Astrocyte (in vitro differentiated cells and primary cell): Measurements from ENCODE around the gene TMEM132E. TPM values are rescaled to one million over a fixed set of nuclear protein-coding genes. Genes with fewer than 3 reads are reported as not detected.

Experiments
- DNase-seq: peaks from one replicate; pipeline ENCODE4 v3.0.0-alpha.2; 2010; ENCODE audit warnings: low read depth
- FAIRE-seq: peaks from 2 replicates; lab custom pipeline; 2011; peaks lifted over from hg19 to GRCh38; lab: Jason Lieb, UNC
- H2AFZ ChIP-seq: 2 replicates; pipeline ENCODE4 v1.6.0; 2012; ENCODE audit warnings: low read depth, low read length, inconsistent platforms
- H3K27ac ChIP-seq: 2 replicates; pipeline ENCODE4 v1.5.1; 2011; ENCODE audit warnings: low read depth, low read length, inconsistent platforms
- H3K27me3 ChIP-seq: 2 replicates; pipeline ENCODE4 v1.6.0; 2011; ENCODE audit warnings: low read length, inconsistent platforms; ENCODE audit not compliant: insufficient read depth
- H3K36me3 ChIP-seq: 2 replicates; pipeline ENCODE4 v1.5.1; 2011; ENCODE audit warnings: low read length, inconsistent platforms; ENCODE audit not compliant: insufficient read depth
- H3K4me1 ChIP-seq: 2 replicates; pipeline ENCODE4 v1.5.1; 2011; ENCODE audit warnings: low read length, inconsistent platforms; ENCODE audit not compliant: insufficient read depth
- H3K4me2 ChIP-seq: 2 replicates; pipeline ENCODE4 v1.6.0; 2012; ENCODE audit warnings: low read length, inconsistent platforms
- H3K4me3 ChIP-seq: 2 replicates; pipeline ENCODE4 v1.5.1; 2011; ENCODE audit warnings: low read depth, mild to moderate bottlenecking, low read length, inconsistent platforms; ENCODE audit not compliant: insufficient read depth
- H3K79me2 ChIP-seq: 2 replicates; pipeline ENCODE4 v1.6.0; 2012; ENCODE audit warnings: mild to moderate bottlenecking, low read length, inconsistent platforms; ENCODE audit not compliant: insufficient read depth
- H3K9ac ChIP-seq: 2 replicates; pipeline ENCODE4 v1.6.0; 2012; ENCODE audit warnings: mild to moderate bottlenecking, low read length, inconsistent platforms
- H3K9me3 ChIP-seq: 2 replicates; pipeline ENCODE4 v1.5.1; 2012; ENCODE audit warnings: low read depth, mild to moderate bottlenecking, low read length, inconsistent platforms; ENCODE audit not compliant: insufficient read depth
- H4K20me1 ChIP-seq: 2 replicates; pipeline ENCODE4 v1.6.0; 2012; ENCODE audit warnings: low read length, inconsistent platforms; ENCODE audit not compliant: insufficient read depth
- H3K27ac Mint-ChIP-seq: one replicate; pipeline ENCODE4 v1.8.0; 2021; ENCODE audit warnings: mild to moderate bottlenecking, mixed read lengths; ENCODE audit not compliant: unreplicated experiment
- H3K27me3 Mint-ChIP-seq: one replicate; pipeline ENCODE4 v1.8.0; 2021; ENCODE audit warnings: low read depth, mixed read lengths; ENCODE audit not compliant: unreplicated experiment
- H3K36me3 Mint-ChIP-seq: one replicate; pipeline ENCODE4 v1.8.0; 2021; ENCODE audit warnings: low read depth, mixed read lengths; ENCODE audit not compliant: unreplicated experiment
- H3K4me1 Mint-ChIP-seq: one replicate; pipeline ENCODE4 v1.8.0; 2021; ENCODE audit warnings: low read depth, mixed read lengths; ENCODE audit not compliant: unreplicated experiment
- H3K4me3 Mint-ChIP-seq: one replicate; pipeline ENCODE4 v1.8.0; 2021; ENCODE audit warnings: mild to moderate bottlenecking, moderate library complexity, mixed read lengths; ENCODE audit not compliant: unreplicated experiment
- H3K9me3 Mint-ChIP-seq: one replicate; pipeline ENCODE4 v1.8.0; 2021; ENCODE audit warnings: mild to moderate bottlenecking, mixed read lengths; ENCODE audit not compliant: unreplicated experiment
- CTCF ChIP-seq: IDR thresholded peaks from 2 replicates; pipeline ENCODE4 v1.5.1; 2011; ENCODE audit warnings: low read depth, mild to moderate bottlenecking, inconsistent platforms, low read length, moderate library complexity; ENCODE audit not compliant: insufficient read depth
- EZH2 ChIP-seq: IDR thresholded peaks from 2 replicates; pipeline ENCODE4 v1.6.1; 2012; ENCODE audit warnings: mild to moderate bottlenecking, low read length, inconsistent platforms; ENCODE audit not compliant: insufficient read depth
- total RNA-seq: library from RNA; stranded (reverse); gene quantifications from 2 replicates; pipeline ENCODE4 v1.2.1, GENCODE V29; 2021

The TMEM132E gene
- total RNA-seq, 1 donor from 2014 or later = 0.18 TPM

GRCh38 chr17:34582901-34583245 lies 3.5 kb downstream of the TMEM132E start:
- no peak for DNase-seq
- no peaks in the 10 kb centered on the region for H4K20me1 ChIP-seq
- no peaks in the 10 kb centered on the region for H3K36me3 ChIP-seq
- peaks cover 3% of the 10 kb centered on the region for H3K9me3 ChIP-seq
- H3K4me2 ChIP-seq = no peak overlapping the region
- peaks cover 8% of the 10 kb centered on the region for H3K4me1 ChIP-seq
- peaks cover 6% of the 10 kb centered on the region for H3K4me1 Mint-ChIP-seq
- no peak overlapping the region for H3K4me3 Mint-ChIP-seq
- H3K27ac ChIP-seq = no peak overlapping the region
- no peak overlapping the region for H2AFZ ChIP-seq
- peaks cover 51% of the 10 kb centered on the region for H3K27me3 ChIP-seq
- FAIRE-seq = no peak
- no peak overlapping the region for H3K9ac ChIP-seq
- H3K27ac Mint-ChIP-seq = no peak overlapping the region
- TF ChIP-seq CTCF (no peak), EZH2 (no peak)
- H3K9me3 Mint-ChIP-seq = no peaks in the 10 kb centered on the region
- no peaks in the 10 kb centered on the region for H3K36me3 Mint-ChIP-seq
- H3K4me3 ChIP-seq = no peak overlapping the region
- H3K27me3 Mint-ChIP-seq = peaks cover 69% of the 10 kb centered on the region
- H3K79me2 ChIP-seq = no peaks in the 10 kb centered on the region

GRCh38 chr17:34584805-34585416 lies 5.5 kb downstream of the TMEM132E start:
- no peak overlapping the region for H2AFZ ChIP-seq
- H3K9me3 ChIP-seq = no peaks in the 10 kb centered on the region
- FAIRE-seq (no peak), DNase-seq (peak; percentile 4)
- no peaks in the 10 kb centered on the region for H3K36me3 Mint-ChIP-seq
- peaks cover 74% of the 10 kb centered on the region for H3K27me3 Mint-ChIP-seq
- no peaks in the 10 kb centered on the region for H3K79me2 ChIP-seq
- H4K20me1 ChIP-seq = no peaks in the 10 kb centered on the region
- no peak overlapping the region for H3K4me3 Mint-ChIP-seq
- no peak overlapping the region for H3K4me3 ChIP-seq
- H3K36me3 ChIP-seq = no peaks in the 10 kb centered on the region
- H3K9ac ChIP-seq = no peak overlapping the region
- H3K9me3 Mint-ChIP-seq = no peaks in the 10 kb centered on the region
- no peak overlapping the region for H3K4me2 ChIP-seq
- H3K27ac Mint-ChIP-seq = no peak overlapping the region
- no peak for TF ChIP-seq CTCF
- TF ChIP-seq EZH2 = no peak
- peaks cover 34% of the 10 kb centered on the region for H3K27me3 ChIP-seq
- peaks cover 10% of the 10 kb centered on the region for H3K4me1 Mint-ChIP-seq
- H3K4me1 ChIP-seq = peaks cover 2% of the 10 kb centered on the region
- H3K27ac ChIP-seq = no peak overlapping the region

GRCh38 chr17:34586346-34586846 lies 7.0 kb downstream of the TMEM132E start:
- Mint-ChIP-seq H3K4me1 (peaks cover 8% of the 10 kb centered on the region), H3K4me3 (no peak overlapping the region), H3K36me3 (no peaks in the 10 kb centered on the region), H3K27ac (no peak overlapping the region), H3K9me3 (no peaks in the 10 kb centered on the region), H3K27me3 (peaks cover 87% of the 10 kb centered on the region)
- no peaks in the 10 kb centered on the region for H3K36me3 ChIP-seq
- no peak overlapping the region for H2AFZ ChIP-seq
- no peaks in the 10 kb centered on the region for H4K20me1 ChIP-seq
- TF ChIP-seq EZH2 (no peak), CTCF (no peak)
- H3K4me2 ChIP-seq = no peak overlapping the region
- FAIRE-seq = no peak
- H3K27ac ChIP-seq = no peak overlapping the region
- peaks cover 24% of the 10 kb centered on the region for H3K27me3 ChIP-seq
- no peaks in the 10 kb centered on the region for H3K4me1 ChIP-seq
- no peak overlapping the region for H3K4me3 ChIP-seq
- no peak overlapping the region for H3K9ac ChIP-seq
- H3K9me3 ChIP-seq = no peaks in the 10 kb centered on the region
- DNase-seq = no peak
- no peaks in the 10 kb centered on the region for H3K79me2 ChIP-seq
